HG02870 (cell line): ENCODE data around the gene SF1.
"Not testable (repeated sequence)": the region's sequence is repeated elsewhere in the genome, so short reads cannot be mapped to it uniquely, and the experiment has no call there.

Experiments used
- ATAC-seq: cut with Tn5 transposase; IDR thresholded peaks from one replicate; pipeline ENCODE4 v1.9.1; 2021; ENCODE audit warnings: mild to moderate bottlenecking, moderate library complexity; ENCODE audit not compliant: unreplicated experiment

Gene SF1

DNA sequence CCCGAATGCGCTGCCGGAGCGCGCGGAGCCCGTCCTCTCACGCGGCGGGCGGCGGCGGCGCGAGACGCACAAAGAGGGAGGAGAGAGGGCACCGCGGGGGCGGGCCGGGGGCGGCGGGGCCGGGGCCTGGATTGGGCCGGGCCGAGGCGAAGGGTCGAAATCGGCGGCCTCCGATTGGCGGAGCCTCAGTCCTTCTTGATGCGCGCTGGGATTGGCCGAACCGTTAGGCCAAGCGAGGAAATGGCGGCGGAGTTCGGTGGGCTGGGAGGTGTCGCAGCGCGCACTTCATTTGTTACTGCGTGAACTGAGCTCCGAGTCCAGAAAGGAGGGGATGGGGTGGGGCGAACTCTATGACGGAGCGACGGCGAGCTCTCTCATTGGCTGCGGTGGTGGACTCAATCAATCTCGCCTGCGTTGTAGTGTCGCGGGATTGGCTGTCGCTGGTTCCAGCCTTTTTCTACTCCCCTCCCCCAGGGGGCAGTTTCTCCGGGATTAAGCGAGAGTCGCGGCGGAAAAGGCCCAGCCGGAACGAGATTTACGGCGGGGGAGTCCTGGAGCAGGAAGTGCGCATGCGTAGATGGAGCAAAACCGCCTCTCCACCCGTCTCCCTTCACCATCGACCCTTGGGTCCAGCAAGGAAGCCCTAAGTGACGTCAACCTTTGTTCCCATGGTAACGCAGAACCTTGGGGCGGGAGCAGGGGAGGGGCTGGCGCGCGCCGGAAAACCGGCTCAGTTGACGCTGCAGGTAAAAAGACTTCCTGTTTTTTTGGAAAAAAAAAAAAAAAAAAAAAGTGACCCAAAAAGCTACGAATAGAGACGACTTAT, at the start of gene SF1:
Gene SF1 (minus strand): TSS at position 70 of the 826 bp plus-strand sequence. CDS start 150 bp downstream, outside the sequence.
- peak; percentile 80 for ATAC-seq

DNA sequence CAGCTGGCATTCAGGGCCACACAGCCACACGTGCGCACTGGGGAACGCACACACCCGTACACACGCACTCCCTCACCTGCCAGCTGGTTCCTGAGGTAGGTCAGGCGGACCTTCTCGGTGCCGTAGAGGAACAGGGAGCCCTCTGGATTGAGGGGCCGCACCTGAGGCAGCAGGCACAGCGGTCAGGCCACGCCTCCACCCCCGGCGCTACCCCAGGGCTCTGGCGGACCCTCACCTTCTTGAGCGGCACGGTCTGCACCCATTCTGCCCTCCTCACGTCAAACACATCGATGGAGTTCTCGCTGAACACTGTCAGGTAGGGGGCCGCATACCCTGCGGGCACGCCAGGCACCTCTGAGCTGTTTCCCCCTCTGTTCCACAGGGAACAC, 49.1 kb upstream of the SF1 start:
- no peak for ATAC-seq

GRCh38 chr11:64826578-64827450, 48.5 kb upstream of the SF1 start:
- no peak for ATAC-seq

- ATAC-seq, result no peak
Measured at GRCh38 chr11:64826062-64826461, 47.7 kb upstream of the SF1 start.

DNA sequence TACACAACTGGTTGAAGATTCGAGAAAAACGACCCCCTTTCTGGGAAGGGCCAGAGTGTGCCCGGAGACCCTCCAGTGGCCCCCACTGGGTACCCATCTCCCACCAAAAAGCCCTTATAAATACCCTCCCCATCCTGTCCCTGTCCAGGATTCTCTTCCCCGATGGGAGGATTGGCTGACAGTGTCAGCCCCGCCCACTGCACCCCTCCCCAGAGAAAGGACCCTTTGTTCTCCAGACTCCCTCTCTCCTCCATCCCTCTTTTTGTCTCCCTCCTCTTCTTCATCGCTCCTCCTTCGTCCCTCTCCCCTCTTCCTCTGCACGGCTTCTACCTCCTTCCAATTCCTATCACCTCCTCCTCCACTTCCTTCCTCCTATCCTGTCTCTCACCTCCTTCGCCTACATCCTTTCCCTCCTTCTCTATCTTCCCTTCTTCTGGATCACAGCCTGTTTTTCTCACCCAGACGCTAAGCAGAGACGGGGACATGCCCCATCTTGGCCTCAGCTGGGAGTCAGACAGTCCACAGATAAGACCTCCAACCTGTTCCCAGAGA, 45.3 kb upstream of the SF1 start:
- ATAC-seq, result no peak

GRCh38 chr11:64817476-64817875, 39.1 kb upstream of the SF1 start:
- ATAC-seq, result no peak

DNA sequence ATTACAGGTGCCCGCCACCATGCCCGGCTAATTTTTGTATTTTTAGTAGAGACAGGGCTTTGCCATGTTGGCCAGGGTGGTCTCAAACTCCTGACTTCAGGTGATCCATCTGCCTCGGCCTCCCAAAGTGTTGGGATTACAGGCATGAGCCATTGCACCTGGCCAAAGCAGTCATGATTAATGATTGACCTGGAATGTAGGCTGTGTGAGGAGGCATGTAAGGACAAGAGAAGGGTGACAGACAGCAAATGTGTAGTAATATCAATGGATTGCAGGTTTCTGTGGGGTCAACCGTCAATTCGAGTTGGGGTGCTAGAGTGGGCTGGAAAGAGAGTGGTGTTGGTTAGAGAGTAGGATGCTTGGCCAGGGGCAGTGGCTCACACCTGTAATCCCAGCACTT, 37.1 kb upstream of the SF1 start:
- not testable (repeated sequence) for ATAC-seq

DNA sequence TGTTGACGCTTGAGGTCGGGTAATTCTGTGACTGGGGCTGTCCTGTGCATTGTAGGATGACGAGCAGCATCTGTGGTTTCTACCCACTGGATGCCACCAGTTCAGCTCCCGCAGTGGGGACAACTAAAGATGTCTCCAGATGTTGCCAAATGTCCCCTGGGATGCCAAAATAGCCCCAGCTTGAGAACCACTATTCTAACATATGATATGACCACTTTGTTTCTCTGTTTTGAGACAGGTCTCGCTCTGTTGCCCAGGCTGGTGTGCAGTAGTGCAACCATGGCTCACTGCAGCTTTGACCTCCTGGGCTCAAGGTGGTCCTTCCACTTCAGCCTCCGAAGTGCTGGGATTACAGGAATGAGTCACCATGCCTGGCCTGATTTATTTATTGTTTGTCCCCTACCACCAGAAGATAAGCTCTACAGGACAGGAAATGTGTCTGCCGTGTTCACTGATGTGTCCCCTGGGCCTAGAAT, 36.4 kb upstream of the SF1 start:
- no peak for ATAC-seq

- no peak for ATAC-seq
Measured at GRCh38 chr11:64813826-64814225, 35.5 kb upstream of the SF1 start.

GRCh38 chr11:64810891-64811272, 32.5 kb upstream of the SF1 start:
- peak; percentile 19 for ATAC-seq

- ATAC-seq, result peak; percentile 80
Measured at GRCh38 chr11:64810271-64810890, 32.0 kb upstream of the SF1 start, which contains the start of gene MEN1. Gene MEN1, minus strand, starts transcription at chr11:64810551. Its CDS starts 442 bp downstream, at chr11:64810109.

GRCh38 chr11:64809781-64810241, 31.5 kb upstream of the SF1 start:
- ATAC-seq, result no peak

- no peak for ATAC-seq
Measured at GRCh38 chr11:64805481-64805880, 27.1 kb upstream of the SF1 start.

GRCh38 chr11:64804346-64805210, 26.2 kb upstream of the SF1 start:
- ATAC-seq, result no peak

GRCh38 chr11:64803846-64804345, 25.6 kb upstream of the SF1 start:
- ATAC-seq, result no peak

DNA sequence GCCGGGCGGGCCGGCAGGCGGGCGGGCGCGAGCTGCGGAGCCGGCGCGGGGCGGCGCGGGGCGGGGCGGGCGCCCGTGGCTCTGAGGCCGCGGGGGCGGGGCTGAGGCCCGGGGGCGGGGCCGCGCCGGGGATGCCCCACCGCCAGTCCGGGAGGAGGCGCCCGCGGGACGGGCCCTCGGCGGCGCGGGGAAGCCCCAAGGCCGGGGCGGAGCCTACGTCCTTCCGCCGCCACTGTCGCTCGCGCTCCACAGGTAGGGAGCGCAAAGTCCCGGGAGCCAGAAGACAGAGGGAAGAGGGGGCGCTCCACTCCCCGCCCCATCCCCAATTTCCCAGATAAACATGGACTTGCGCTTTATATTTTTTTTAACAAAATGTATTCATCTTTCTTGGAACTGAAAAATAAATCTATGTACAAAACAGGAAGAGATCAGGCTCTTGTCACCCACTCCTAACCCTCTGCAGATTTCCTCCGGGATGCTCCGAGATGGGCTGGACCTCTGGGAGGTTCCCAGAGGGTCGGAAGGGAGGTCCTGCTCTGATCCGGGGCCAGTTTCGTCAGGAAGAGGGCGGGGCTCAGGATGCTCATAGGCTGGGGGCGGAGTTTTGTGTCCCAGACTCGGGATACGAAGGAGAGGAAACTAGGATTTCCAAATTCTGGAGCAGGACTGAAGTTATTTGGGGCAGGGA, 25.0 kb upstream of the SF1 start, which contains the start of gene MAP4K2:
Gene MAP4K2 (minus strand): TSS at position 57 of the 688 bp plus-strand sequence. CDS start 65 bp downstream, outside the sequence.
- no peak for ATAC-seq

DNA sequence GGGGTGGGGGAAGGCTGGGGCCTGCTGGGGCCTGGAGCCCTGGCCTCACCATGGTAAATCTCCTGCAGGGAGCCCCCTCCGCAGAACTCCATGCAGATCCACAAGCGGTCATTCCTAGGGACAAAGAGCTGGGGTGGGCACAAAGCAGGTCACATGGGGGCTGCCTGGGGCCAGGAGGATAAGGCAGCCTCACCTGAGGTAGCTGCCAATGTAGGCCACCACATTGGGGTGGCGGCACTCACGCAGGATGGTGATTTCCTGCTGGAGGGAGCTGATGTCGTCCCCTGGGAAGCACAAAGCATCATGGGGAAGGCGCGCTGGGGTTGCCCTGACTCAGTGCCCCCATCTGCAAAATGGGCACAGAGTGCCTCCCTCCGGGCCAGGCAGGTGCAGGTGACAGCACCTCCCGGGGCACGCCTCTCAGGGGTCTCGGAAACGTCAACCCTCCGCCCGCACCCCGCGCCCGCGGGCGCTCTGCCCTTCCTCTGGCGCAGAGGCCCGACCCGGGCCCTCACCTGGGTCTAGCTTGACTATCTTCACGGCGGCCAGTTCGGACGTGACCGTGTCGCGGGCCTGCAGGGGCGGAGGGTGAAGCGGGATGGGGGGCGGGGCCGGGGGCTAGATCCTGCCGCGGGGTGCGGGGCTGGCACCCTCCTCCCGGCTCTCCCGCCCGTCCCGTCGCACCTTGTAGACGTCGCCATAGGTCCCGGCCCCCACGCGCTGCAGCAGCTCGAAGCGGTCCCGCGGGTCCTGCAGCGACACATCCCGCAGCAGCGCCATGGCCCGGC, 24.2 kb upstream of the SF1 start:
- ATAC-seq, result no peak
